GM19395 (cell line): ENCODE data around the gene CKMT2.

Experiments
- ATAC-seq: cut with Tn5 transposase; IDR thresholded peaks from one replicate; pipeline ENCODE4 v1.9.1; 2021; ENCODE audit warnings: mild to moderate bottlenecking, moderate library complexity; ENCODE audit not compliant: unreplicated experiment

Gene CKMT2

GRCh38 chr5:81214848-81215247 lies 18.3 kb upstream of the CKMT2 start:
- no peak for ATAC-seq

- no peak for ATAC-seq
Observed at GRCh38 chr5:81216152-81216551, 17.0 kb upstream of the CKMT2 start.

- ATAC-seq, result no peak
Observed at GRCh38 chr5:81219389-81219788, 13.7 kb upstream of the CKMT2 start.

GRCh38 chr5:81222285-81222684 lies 10.8 kb upstream of the CKMT2 start:
- ATAC-seq, result no peak

DNA sequence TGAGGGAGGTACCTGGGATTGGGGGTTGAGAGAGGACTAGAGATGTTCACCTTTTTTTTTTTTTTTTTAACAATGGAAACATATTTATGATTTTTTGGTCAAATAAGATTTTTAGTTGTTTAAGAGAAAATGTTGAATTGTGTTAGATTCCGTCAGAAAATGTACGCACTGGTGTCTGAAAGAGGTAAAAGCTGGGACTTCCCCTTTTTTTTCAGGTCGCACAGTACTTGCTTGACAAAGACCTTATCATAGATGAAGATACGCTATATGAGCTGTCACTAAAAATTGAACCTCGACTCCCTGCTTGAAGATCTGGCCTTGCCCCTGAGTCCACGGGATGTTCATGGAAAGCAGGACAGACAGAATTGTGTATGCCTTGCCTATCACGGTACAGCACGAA lies 7.7 kb upstream of the CKMT2 start:
- no peak for ATAC-seq

GRCh38 chr5:81226286-81226685 lies 6.8 kb upstream of the CKMT2 start:
- no peak for ATAC-seq

DNA sequence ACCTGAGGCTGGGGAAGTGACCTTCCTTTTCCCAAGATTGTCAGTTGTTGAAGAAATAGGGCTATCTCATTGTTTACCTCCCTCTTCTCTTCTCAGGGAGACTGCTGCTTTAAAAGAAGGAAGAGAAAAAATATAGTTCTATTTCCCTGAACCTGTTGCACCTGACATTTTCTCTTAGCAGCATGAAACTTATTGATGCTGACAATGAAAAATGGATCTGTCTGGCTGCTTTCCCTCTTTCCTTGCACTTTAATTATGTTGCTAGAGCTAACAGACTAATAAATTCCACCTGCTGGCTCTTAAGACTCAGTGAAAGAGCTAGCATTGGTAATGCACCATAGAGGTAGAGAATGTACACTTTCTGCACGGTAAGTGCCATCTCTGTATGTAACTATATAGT lies 6.2 kb upstream of the CKMT2 start:
- no peak for ATAC-seq

DNA sequence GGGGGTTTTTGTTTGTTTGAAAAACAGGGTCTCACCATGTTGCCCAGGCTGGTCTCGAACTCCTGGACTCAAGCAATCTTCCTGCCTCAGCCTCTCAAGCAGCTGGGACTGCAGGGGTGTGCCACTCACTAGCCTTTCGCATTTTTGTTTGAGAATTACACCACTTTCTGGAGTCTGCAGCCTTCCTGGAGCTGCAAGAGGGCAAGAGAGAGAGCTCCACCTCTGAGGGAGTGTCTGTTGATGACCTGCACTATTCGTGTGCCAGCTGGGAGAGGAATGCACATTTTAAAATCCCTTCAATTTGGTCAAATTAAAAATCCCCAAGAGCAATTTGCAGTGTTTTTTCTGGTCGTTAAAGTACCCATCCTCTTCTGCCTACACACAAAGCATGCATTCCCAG lies 5.0 kb upstream of the CKMT2 start:
- no peak for ATAC-seq

DNA sequence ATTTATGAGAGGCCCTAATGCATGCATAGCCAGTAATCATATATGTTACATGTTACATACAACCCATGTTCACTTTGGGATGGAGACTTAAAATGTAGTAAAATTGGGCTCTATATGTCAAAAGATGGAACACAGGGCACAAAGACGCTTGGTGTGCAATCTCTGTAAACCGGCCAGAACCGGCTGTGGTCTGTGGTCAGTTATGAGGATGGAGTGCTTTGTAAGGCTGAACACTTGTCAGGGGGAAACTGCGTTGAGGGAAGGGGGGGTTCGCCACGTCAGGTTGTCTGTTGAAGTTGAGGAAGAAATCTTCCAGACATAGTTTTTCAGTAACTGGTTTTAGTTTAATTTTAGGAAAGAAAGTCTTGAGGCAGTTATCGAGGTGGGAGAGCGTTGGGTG lies 2.7 kb upstream of the CKMT2 start:
- ATAC-seq, result no peak

DNA sequence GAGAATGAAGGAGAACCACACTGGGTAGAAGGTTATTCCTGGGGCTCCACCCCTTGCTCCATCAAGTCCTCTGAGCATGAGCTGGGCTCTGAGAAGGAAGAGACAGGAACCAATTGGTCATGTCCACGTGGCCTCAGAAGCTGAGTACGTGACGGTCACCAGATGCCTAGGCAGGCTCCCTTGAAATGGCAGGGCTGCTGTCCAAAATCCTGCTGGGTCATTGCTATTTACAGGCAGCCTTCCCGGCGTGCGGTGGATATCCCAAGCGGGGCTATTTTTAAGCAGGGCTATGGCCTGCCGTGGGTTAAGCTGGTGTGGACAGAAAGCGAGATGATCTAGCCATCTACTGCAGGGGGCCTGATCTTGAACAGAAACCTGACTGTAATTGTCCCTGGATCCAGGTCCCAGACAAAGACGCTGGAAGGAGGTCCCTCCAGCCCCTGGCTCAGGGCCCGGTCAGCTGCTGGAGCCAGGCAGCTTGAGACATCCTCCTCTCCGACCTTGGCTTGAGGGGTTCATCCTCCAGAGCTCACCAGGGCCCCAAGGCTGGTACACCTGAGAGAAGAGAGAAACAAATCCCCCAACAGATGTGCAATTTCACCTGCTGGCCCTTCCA lies 550 bp upstream of the CKMT2 start:
- ATAC-seq, result no peak

DNA sequence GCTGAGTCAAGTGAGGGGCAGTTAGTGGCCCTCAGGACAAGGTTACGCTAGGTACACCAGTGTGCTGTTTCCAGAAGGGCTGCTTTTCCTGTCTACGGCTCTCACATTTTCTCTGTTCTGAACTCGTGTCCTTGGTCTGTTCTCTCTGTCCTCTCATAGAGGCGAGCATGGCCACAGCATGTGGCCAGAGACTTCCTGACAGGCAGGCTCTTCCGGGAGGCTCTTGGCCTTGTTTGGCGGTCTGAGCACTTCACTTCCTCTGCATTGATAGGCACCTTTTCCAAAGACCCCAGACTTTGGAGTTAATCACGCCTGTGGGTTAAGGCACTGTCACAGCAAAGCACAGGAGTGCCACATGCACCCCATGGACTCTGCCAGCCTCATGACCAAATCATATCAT lies 1.2 kb downstream of the CKMT2 start:
- ATAC-seq, result no peak

GRCh38 chr5:81234801-81235200 lies 1.7 kb downstream of the CKMT2 start:
- no peak for ATAC-seq

DNA sequence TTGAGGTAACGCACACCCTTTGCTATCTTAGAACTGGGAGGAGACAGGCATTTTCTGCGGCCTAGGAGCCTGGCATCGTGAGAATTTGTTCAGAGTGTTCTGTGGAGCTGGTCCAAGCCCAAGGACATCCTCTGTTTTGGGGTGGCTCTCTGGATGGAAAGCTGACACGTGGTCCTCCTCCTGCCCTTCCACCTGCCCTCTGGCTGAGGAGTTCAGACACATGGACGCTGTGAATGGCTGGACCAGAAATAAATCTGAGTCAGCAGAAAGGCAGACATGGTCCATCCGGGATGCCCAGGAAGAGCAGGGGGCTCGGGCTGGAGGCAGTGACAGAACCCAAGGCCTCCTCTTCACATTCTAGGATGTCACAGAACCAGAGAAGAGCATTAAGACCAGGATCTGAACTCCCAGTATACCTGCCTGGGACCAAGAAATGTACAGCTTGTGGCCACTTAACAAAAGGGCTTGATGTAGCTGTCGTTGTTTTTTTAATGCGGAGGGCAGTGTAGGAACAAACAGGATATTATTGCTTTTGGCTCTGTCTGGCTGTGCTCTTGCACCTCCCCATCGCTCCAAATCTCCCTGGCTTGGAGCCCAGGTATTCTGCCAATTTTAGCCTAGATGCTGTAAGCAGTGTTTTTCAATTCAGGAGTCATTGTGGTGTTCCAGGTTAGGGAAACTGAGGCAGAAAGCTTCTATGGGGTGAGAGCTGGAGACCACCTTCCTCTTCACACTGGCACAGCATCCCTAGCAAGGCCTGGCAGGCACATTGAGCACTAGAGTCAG lies 2.4 kb downstream of the CKMT2 start:
- ATAC-seq, result no peak

- ATAC-seq, result no peak
Observed at GRCh38 chr5:81238460-81238859, 5.3 kb downstream of the CKMT2 start.

GRCh38 chr5:81239613-81240012 lies 6.5 kb downstream of the CKMT2 start:
- ATAC-seq, result no peak

DNA sequence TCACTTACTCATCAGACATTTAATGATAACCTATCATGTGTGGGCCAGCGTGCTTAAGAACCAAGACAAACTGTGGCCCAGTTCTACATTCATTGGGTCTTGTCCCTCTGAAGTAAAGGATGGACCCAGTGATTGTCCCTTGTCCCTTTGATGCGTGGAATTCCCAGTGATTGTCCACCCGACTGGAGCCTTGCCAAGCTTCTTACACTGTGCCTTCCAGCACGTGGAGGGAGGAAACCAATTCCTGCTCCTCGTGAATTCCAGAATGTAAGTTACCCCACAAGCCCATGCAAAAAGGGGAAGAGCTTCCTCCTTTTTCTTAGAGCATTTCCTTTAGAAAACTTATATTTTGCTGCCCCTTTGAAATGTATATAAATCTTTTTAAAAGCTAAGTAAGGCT lies 7.9 kb downstream of the CKMT2 start:
- no peak for ATAC-seq

DNA sequence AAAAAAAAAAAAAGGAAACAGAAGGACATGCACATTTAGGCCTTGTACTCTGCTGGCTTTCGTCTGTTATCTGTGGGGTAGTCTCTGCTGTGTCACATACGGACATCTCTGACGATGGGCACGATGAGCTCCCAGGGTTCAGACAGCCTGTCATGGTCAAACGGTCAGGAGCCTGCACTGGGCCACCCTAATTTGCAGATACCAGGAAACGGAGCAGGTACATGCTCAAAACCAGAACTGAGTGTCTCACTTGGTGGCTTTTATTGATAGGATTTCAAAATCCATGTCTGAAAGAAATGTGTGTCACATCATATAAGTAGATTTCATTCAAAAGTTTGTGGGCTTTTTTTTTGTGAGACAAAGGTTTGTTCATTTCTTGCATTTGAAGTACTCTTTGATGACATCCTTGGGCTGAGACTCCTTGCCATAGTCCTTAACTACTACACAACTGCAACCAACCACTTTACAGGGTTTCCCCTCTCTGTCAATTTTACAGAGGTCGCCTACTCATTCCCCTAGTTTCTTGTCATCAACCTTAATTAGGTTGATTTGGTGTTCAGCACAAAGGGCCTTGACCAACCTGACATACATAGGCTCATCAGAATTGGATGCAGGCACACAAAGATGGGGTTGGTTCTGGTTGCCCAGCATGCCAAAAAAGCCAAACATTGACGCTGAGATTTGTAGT lies 9.0 kb downstream of the CKMT2 start:
- ATAC-seq, result no peak

DNA sequence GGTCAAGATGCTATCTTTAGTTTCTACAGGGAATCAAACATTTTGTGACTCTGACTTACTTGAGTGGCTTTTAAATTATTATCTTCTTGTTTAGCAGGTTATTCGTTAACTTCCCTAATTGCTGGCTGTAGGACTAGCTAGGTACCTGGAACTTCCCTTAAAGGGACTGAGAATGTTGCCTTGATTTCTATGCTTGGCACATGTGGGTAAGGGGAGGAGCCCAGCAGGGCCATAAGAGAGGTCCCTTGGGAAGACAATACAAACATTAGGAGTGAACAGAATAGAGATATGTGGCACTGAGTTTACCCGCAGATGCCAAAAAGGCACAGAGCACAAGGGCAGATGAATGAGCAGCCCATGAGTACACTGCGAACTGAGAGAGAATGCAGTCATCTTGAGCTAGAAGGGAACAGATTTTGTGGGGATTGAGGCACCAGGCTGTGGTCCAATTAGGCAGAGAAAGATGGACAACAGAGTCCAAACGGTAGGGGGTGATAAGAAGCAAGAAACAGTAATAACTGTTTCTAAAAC lies 9.8 kb downstream of the CKMT2 start:
- ATAC-seq, result no peak

DNA sequence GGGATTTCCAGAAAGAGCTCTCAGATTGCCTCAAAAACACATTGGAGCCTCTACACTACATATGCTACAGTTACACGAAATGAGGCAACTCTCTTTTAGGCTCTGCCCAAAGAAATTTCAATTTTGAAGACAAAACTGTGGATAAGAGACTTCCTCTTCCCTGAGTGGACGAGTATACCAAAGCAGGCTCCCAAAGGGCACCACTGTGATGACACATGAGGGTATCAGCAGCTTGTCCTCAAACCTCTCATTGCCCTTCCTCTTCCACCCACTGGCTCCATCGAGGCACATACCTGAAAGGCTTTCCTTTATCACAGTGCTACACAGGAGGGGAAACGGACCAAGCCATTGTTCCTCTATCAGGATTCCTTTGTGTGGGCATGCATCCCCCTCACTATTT lies 11.3 kb downstream of the CKMT2 start:
- ATAC-seq, result no peak

DNA sequence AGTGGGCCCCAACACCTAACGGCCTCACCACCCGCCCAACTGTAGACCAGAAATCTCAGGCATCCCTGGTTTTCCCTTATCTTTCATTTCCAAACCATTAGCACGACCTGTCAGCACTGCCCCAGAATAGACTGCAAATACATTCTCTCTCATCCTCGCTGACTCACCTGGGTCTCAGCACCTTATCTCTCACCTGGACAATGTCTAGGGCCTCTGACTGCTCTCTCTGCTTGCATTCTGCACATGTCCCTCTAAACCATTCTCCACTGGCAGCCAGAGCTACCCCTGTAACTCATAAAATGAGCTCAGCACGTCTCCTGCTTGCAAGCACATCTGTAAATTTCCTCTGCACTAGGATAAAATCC lies 12.7 kb downstream of the CKMT2 start:
- no peak for ATAC-seq

- ATAC-seq, result no peak
Observed at GRCh38 chr5:81246697-81247096, 13.6 kb downstream of the CKMT2 start.

DNA sequence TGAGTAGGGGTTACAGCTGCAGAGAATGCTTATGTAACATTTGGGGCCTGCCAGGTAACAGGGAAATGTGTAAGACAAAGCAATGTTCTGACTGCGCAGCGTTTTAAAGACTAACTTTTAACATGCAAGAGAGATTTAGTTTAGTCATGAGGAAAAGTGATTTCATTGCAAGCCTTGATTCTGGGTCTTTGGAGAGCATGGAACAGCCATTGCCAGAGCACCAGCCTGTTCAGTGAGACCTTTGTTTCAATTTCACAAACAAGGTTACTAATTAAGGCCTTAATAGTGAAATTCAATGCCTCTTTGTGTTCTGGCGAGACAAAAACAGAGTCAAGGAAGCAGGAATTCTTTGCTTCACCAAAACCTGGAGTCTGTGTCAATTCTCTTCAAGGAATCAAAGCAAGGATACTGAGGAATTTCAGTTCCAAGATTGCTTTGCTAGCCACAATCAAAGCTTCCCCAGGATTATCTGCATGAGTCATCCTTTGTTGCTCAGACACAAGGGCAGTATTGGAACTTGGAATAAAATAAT lies 14.4 kb downstream of the CKMT2 start:
- no peak for ATAC-seq
